Left kidney (tissue), 2 donors: Measurements from ENCODE around the gene HECW1. TPM values are rescaled to one million over a fixed set of nuclear protein-coding genes. Genes with fewer than 3 reads are reported as not detected.

ENCODE experiments used
- DNase-seq: peaks from one replicate; pipeline ENCODE4 v3.0.0-alpha.2; 2013
- polyA plus RNA-seq: library from polyadenylated mRNA; unstranded; fragments of 120-200 nt; gene quantifications from one replicate; pipeline ENCODE4 v1.2.1, GENCODE V29; 2013; ENCODE audit not compliant: insufficient read length

Gene HECW1
- polyA plus RNA-seq, 1 donor = 9.4 TPM

GRCh38 chr7:43260980-43261878 is 148.8 kb downstream of the HECW1 start:
- DNase-seq = peak; percentile 77

GRCh38 chr7:43265139-43265538 is 152.7 kb downstream of the HECW1 start:
- no peak for DNase-seq

GRCh38 chr7:43273939-43274719 is 161.7 kb downstream of the HECW1 start:
- no peak for DNase-seq

GRCh38 chr7:43274752-43275151 is 162.3 kb downstream of the HECW1 start:
- DNase-seq = no peak

- no peak for DNase-seq
Measured at GRCh38 chr7:43276547-43276946, 164.1 kb downstream of the HECW1 start.

GRCh38 chr7:43278088-43278644 is 165.7 kb downstream of the HECW1 start:
- DNase-seq = no peak

- no peak for DNase-seq
Measured at GRCh38 chr7:43281268-43281667, 168.8 kb downstream of the HECW1 start.

GRCh38 chr7:43283706-43284105 is 171.3 kb downstream of the HECW1 start:
- DNase-seq = no peak

GRCh38 chr7:43289826-43290225 is 177.4 kb downstream of the HECW1 start:
- DNase-seq = no peak

GRCh38 chr7:43290978-43291377 is 178.5 kb downstream of the HECW1 start:
- no peak for DNase-seq

GRCh38 chr7:43291789-43292188 is 179.3 kb downstream of the HECW1 start:
- no peak for DNase-seq

- DNase-seq = no peak
Measured at GRCh38 chr7:43292384-43292783, 179.9 kb downstream of the HECW1 start.

GRCh38 chr7:43294080-43294630 is 181.7 kb downstream of the HECW1 start:
- DNase-seq = no peak

- DNase-seq = no peak
Measured at GRCh38 chr7:43295429-43295828, 183.0 kb downstream of the HECW1 start.

- DNase-seq = no peak
Measured at GRCh38 chr7:43296306-43296705, 183.9 kb downstream of the HECW1 start.

GRCh38 chr7:43298617-43299016 is 186.2 kb downstream of the HECW1 start:
- DNase-seq = no peak

- DNase-seq = no peak
Measured at GRCh38 chr7:43300121-43300520, 187.7 kb downstream of the HECW1 start.

- DNase-seq = no peak
Measured at GRCh38 chr7:43302211-43302711, 189.8 kb downstream of the HECW1 start.

- DNase-seq = no peak
Measured at GRCh38 chr7:43302773-43303460, 190.5 kb downstream of the HECW1 start.

GRCh38 chr7:43303740-43304241 is 191.3 kb downstream of the HECW1 start:
- no peak for DNase-seq

GRCh38 chr7:43306404-43306803 is 194.0 kb downstream of the HECW1 start:
- no peak for DNase-seq

GRCh38 chr7:43307522-43307921 is 195.1 kb downstream of the HECW1 start:
- no peak for DNase-seq
